H1 (cell line): ENCODE results near the gene CASKIN2. TPM values are rescaled to one million over a fixed set of nuclear protein-coding genes. Genes with fewer than 3 reads are reported as not detected.

ENCODE experiments used
- CTCF ChIA-PET: fragments of 300-600 bp; sonication (Branson Sonifier 250); formaldehyde crosslinking; loops from one replicate; lab custom pipeline; 2021; ENCODE audit not compliant: partially characterized antibody; lab: Charles Lee
- POLR2A ChIA-PET: fragments of 300-600 bp; sonication (Branson Sonifier 250); formaldehyde crosslinking; loops from one replicate; lab custom pipeline; 2021; ENCODE audit warnings: inconsistent platforms; ENCODE audit not compliant: partially characterized antibody; lab: Charles Lee
- DNase-seq, 2 experiments: peaks; one replicate each; pipeline versions ENCODE4 v3.0.0 to v3.0.0-alpha.2; 2010 to 2022; ENCODE audit warnings: low spot score in 2 of 2, low read depth in 1 of 2, mixed read lengths in 1 of 2
- FAIRE-seq: peaks from 2 replicates; lab custom pipeline; 2011; peaks lifted over from hg19 to GRCh38; lab: Jason Lieb, UNC
- H2AFZ ChIP-seq: 2 replicates; pipeline ENCODE4 v1.8.1; 2012; ENCODE audit warnings: low read length, inconsistent platforms
- H2AK5ac ChIP-seq: 2 replicates; pipeline ENCODE4 v1.6.1; 2013; ENCODE audit warnings: low read depth, low read length
- H2BK120ac ChIP-seq: replicated peaks from 2 replicates; pipeline ENCODE3; 2013; ENCODE audit warnings: low read depth, low read length, inconsistent platforms
- H2BK12ac ChIP-seq: 2 replicates; pipeline ENCODE4 v1.6.1; 2013; ENCODE audit warnings: low read depth, low read length
- H2BK15ac ChIP-seq: 2 replicates; pipeline ENCODE4 v1.6.1; 2013; ENCODE audit warnings: low read length
- H2BK20ac ChIP-seq: 2 replicates; pipeline ENCODE4 v1.6.1; 2013; ENCODE audit warnings: low read length
- H2BK5ac ChIP-seq: 2 replicates; pipeline ENCODE4 v1.6.1; 2013; ENCODE audit warnings: low read depth, low read length
- H3K14ac ChIP-seq: 2 replicates; pipeline ENCODE4 v1.6.1; 2013; ENCODE audit warnings: inconsistent platforms; ENCODE audit not compliant: insufficient read length
- H3K18ac ChIP-seq: 2 replicates; pipeline ENCODE4 v1.6.1; 2013; ENCODE audit warnings: low read length; ENCODE audit errors: extremely low read depth
- H3K23ac ChIP-seq: 2 replicates; pipeline ENCODE4 v1.6.1; 2013; ENCODE audit warnings: inconsistent platforms; ENCODE audit not compliant: insufficient read length
- H3K23me2 ChIP-seq: 2 replicates; pipeline ENCODE4 v1.6.1; 2013; ENCODE audit warnings: low read depth, low read length
- H3K27ac ChIP-seq: 2 replicates; pipeline ENCODE4 v1.6.1; 2011; ENCODE audit warnings: low read depth, low read length, inconsistent platforms
- H3K27me3 ChIP-seq, 4 experiments: replicated peaks in 1 of 4; 1 replicate in 1 of 4; 2 replicates in 3 of 4; pipeline versions ENCODE4 v1.6.1 to v1.8.1; 2011 to 2013; ENCODE audit warnings: low read length in 3 of 4, mild to moderate bottlenecking in 3 of 4, inconsistent platforms in 2 of 4, mixed read lengths in 2 of 4, moderate library complexity in 1 of 4; ENCODE audit not compliant: control insufficient read depth in 3 of 4, insufficient read depth in 3 of 4; ENCODE audit errors: extremely low read depth in 1 of 4
- H3K36me3 ChIP-seq, 4 experiments: 2 replicates each; pipeline versions ENCODE4 v1.6.1 to v1.8.1; 2011 to 2013; ENCODE audit warnings: mild to moderate bottlenecking in 4 of 4, low read length in 3 of 4, moderate library complexity in 2 of 4, control low read depth in 1 of 4, inconsistent platforms in 1 of 4; ENCODE audit not compliant: insufficient read depth in 4 of 4, control insufficient read depth in 2 of 4
- H3K4ac ChIP-seq: replicated peaks from 2 replicates; pipeline ENCODE3; 2013; ENCODE audit warnings: low read length, low read depth, mixed read lengths, inconsistent platforms; ENCODE audit not compliant: insufficient read length
- H3K4me1 ChIP-seq, 4 experiments: replicated peaks in 1 of 4; 1 replicate in 1 of 4; 2 replicates in 3 of 4; pipeline versions ENCODE4 v1.6.1 to v1.8.1; 2011 to 2013; ENCODE audit warnings: low read length in 3 of 4, inconsistent platforms in 2 of 4, mixed read lengths in 1 of 4; ENCODE audit not compliant: insufficient read depth in 4 of 4, control insufficient read depth in 3 of 4
- H3K4me2 ChIP-seq, 2 experiments: 2 replicates each; pipeline versions ENCODE4 v1.6.1 to v1.8.1; 2011 to 2013; ENCODE audit warnings: low read depth in 2 of 2, low read length in 2 of 2, control low read depth in 1 of 2, inconsistent platforms in 1 of 2, mild to moderate bottlenecking in 1 of 2; ENCODE audit not compliant: insufficient read depth in 1 of 2
- H3K4me3 ChIP-seq, 4 experiments: fragments of 200-600, 300-600 bp in 1 of 4; sonication (generic), shearing (Covaris generic), sonication (Bioruptor Twin) in 1 of 4; 2 replicates each; pipeline versions ENCODE4 v1.5.1 to v1.8.1; 2011 to 2016; ENCODE audit warnings: low read length in 4 of 4, low read depth in 3 of 4, control low read depth in 2 of 4, inconsistent platforms in 2 of 4, mild to moderate bottlenecking in 2 of 4, mixed read lengths in 1 of 4, moderate library complexity in 1 of 4; ENCODE audit not compliant: insufficient read depth in 2 of 4; ENCODE audit errors: extremely low read depth in 1 of 4
- H3K56ac ChIP-seq: replicated peaks from 2 replicates; pipeline ENCODE3; 2013; ENCODE audit warnings: low read depth, mild to moderate bottlenecking, mixed read lengths, low read length, inconsistent platforms; ENCODE audit not compliant: insufficient read length
- H3K79me1 ChIP-seq: 2 replicates; pipeline ENCODE4 v1.6.1; 2013; ENCODE audit warnings: low read depth, low read length, control low read depth
- H3K79me2 ChIP-seq, 2 experiments: 2 replicates each; pipeline versions ENCODE4 v1.6.1 to v1.8.1; 2012 to 2013; ENCODE audit warnings: low read length in 2 of 2, mild to moderate bottlenecking in 2 of 2, inconsistent platforms in 1 of 2; ENCODE audit not compliant: insufficient read depth in 2 of 2, control insufficient read depth in 1 of 2
- H3K9ac ChIP-seq, 4 experiments: replicated peaks in 1 of 4; 1 replicate in 1 of 4; 2 replicates in 3 of 4; pipeline versions ENCODE4 v1.6.1 to v1.8.1; 2011 to 2013; ENCODE audit warnings: low read depth in 3 of 4, low read length in 3 of 4, control low read depth in 2 of 4, mild to moderate bottlenecking in 2 of 4, moderate library complexity in 2 of 4, inconsistent platforms in 1 of 4; ENCODE audit errors: extremely low read depth in 1 of 4
- H3K9me3 ChIP-seq, 2 experiments: 2 replicates each; pipeline versions ENCODE4 v1.6.1 to v1.8.1; 2012 to 2013; ENCODE audit warnings: mild to moderate bottlenecking in 2 of 2, moderate library complexity in 2 of 2, control low read depth in 1 of 2, inconsistent platforms in 1 of 2, low read depth in 1 of 2, low read length in 1 of 2, mixed read lengths in 1 of 2; ENCODE audit not compliant: insufficient read depth in 2 of 2
- H4K20me1 ChIP-seq, 2 experiments: replicated peaks in 1 of 2; 2 replicates each; pipeline versions ENCODE3 to v1.8.1; 2011 to 2013; ENCODE audit warnings: inconsistent platforms in 2 of 2, low read length in 2 of 2, mild to moderate bottlenecking in 1 of 2; ENCODE audit not compliant: insufficient read depth in 2 of 2, control insufficient read depth in 1 of 2
- H4K5ac ChIP-seq: 2 replicates; pipeline ENCODE4 v1.6.1; 2013; ENCODE audit warnings: low read length, low read depth, mixed read lengths, inconsistent platforms; ENCODE audit not compliant: insufficient read length
- H4K8ac ChIP-seq: 2 replicates; pipeline ENCODE4 v1.8.0; 2013; ENCODE audit warnings: mild to moderate bottlenecking, moderate library complexity, low read length, inconsistent platforms; ENCODE audit not compliant: insufficient read depth; ENCODE audit errors: extremely low read depth
- H4K91ac ChIP-seq: replicated peaks from 2 replicates; pipeline ENCODE3; 2013; ENCODE audit warnings: low read length, mixed read lengths, inconsistent platforms; ENCODE audit not compliant: insufficient read length
- ATF2 ChIP-seq: IDR thresholded peaks from 2 replicates; pipeline ENCODE4 v1.6.1; 2012; ENCODE audit warnings: low read length, inconsistent platforms
- CBX5 ChIP-seq: fragments of 300-800, 300-1000 bp; sonication (generic); IDR thresholded peaks from 2 replicates; pipeline ENCODE4 v1.7.1; 2016; ENCODE audit warnings: antibody characterized with exemption, low read length, low read depth
- E2F6 ChIP-seq: IDR thresholded peaks from 2 replicates; pipeline ENCODE4 v1.6.1; 2012; ENCODE audit warnings: inconsistent platforms
- GABPA ChIP-seq: IDR thresholded peaks from 2 replicates; pipeline ENCODE4 v1.6.1; 2011; ENCODE audit warnings: mild to moderate bottlenecking, low read length, moderate library complexity, borderline replicate concordance; ENCODE audit not compliant: insufficient read depth
- JUND ChIP-seq: IDR thresholded peaks from 2 replicates; pipeline ENCODE4 v1.6.1; 2011; ENCODE audit warnings: mild to moderate bottlenecking, improper control_type of control experiment, low read length
- KDM1A ChIP-seq: fragments of 200-600, 300-600 bp; sonication (generic); IDR thresholded peaks from 2 replicates; pipeline ENCODE4 v1.7.1; 2016; ENCODE audit warnings: mild to moderate bottlenecking, low read length, borderline replicate concordance
- POLR2AphosphoS5 ChIP-seq: IDR thresholded peaks from 2 replicates; pipeline ENCODE4 v1.6.1; 2011; ENCODE audit warnings: low read depth, low read length
- SIN3A ChIP-seq, 2 experiments: IDR thresholded peaks in 1 of 2; conservative IDR thresholded peaks in 1 of 2; 2 replicates each; pipeline ENCODE4 v1.6.1; 2011 to 2012; ENCODE audit warnings: low read length in 2 of 2, improper control_type of control experiment in 1 of 2, low read depth in 1 of 2, mild to moderate bottlenecking in 1 of 2
- TBP ChIP-seq: IDR thresholded peaks from 2 replicates; pipeline ENCODE4 v1.6.1; 2011; ENCODE audit warnings: low read depth, low read length, improper control_type of control experiment
- USF2 ChIP-seq: IDR thresholded peaks from 2 replicates; pipeline ENCODE4 v1.6.1; 2011; ENCODE audit warnings: low read length, improper control_type of control experiment
- WGBS, 2 experiments: shearing (Covaris generic) in 1 of 2; methylation state at CpG; one replicate each; pipeline versions ENCODE4 v1.1.6 to v1.1.7; 2013 to 2015; ENCODE audit warnings: low lambda C conversion rate in 2 of 2, mixed read lengths in 2 of 2, inconsistent platforms in 1 of 2, low coverage in 1 of 2, missing lambda C conversion rate in 1 of 2; ENCODE audit not compliant: insufficient replicate concordance in 2 of 2, insufficient coverage in 1 of 2, insufficient read length in 1 of 2; ENCODE audit errors: extremely low coverage in 1 of 2, missing lambda C conversion rate in 1 of 2; 5-methylcytosine and 5-hydroxymethylcytosine counted together
- polyA plus RNA-seq, 7 experiments: library from polyadenylated mRNA; depleted of rRNA in 3 of 7; stranded (reverse) in 5 of 7; unstranded in 2 of 7; fragments of >200 nt in 5 of 7; fragments of 200-250 nt in 2 of 7; gene quantifications; 1 replicate in 5 of 7; 2 replicates in 1 of 7; 4 replicates in 1 of 7; pipeline versions ENCODE4 v1.2.1 to v1.2.3, GENCODE V29; 2011 to 2013; ENCODE audit warnings: missing spikeins in 2 of 7, mixed read lengths in 2 of 7
- total RNA-seq: library from RNA; stranded (reverse); fragmentation: NEBNext Ultra II Directional; extraction: Animal tissue kit (Norgen Biotek cat#: 25700); gene quantifications from 2 replicates; pipeline ENCODE4 v1.2.1, GENCODE V29; 2021

CASKIN2 gene
- total and polyA plus RNA-seq, 2 of the 8 experiments (the other 6 are each of a cell fraction or from before 2014, with no cell fraction given), result 6.7 to 32.3 TPM

DNA sequence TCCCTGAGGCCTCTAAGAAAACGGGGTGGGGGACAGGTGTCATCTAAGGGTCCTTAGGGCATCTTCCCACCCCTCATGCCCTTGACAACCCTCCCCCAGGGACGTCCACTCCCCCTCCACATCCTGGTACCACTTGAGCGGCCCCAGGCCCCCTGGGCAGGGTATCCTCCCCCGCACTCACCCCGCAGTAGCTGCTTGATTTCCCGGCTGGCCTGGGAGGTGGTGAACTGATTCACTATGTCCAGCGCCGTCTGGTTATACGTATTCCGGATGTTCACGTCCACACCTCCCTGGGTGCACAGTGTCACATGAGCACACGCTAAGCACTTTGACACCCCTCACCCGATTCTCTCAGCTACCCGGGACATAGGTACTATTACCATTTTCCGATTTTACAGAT lies 9.7 kb downstream of the CASKIN2 start:
- no peak overlapping the region for H3K56ac ChIP-seq
- POLR2A ChIA-PET, result interaction anchor here (1.2 to 1.7 kb wide), 3 partner anchors 8 to 9 kb away, joined by 3 to 7 read pairs (median 5); no protein-coding TSS in a partner anchor
- no peak for DNase-seq
- no peak overlapping the region for H3K4ac ChIP-seq
- WGBS, 2 experiments, result 99% methylated on average over 13 of the region's 15 CpGs; no CpG with 5 or more reads in 1 of the 2 experiments
- H2AK5ac ChIP-seq, result no peak overlapping the region
- CTCF ChIA-PET, result interaction anchor here (0.9 to 8.2 kb wide), 20 partner anchors 8 to 240 kb away, joined by 3 to 67 read pairs (median 6); partner anchors contain the start of genes TMEM94 and TSEN54
- peaks cover 0 to 2% (median 0%) of the 10 kb centered on the region in 4 experiments; a peak in 1 of 7 replicates for H3K4me1 ChIP-seq
- no peaks in the 10 kb centered on the region for H3K27me3 ChIP-seq
- no peak overlapping the region for H3K4me3 ChIP-seq
- H4K20me1 ChIP-seq, result peaks cover 2 to 20% of the 10 kb centered on the region in 2 experiments
- H3K4me2 ChIP-seq, result no peak overlapping the region
- H3K23ac ChIP-seq, result no peak overlapping the region
- no peak overlapping the region for H2AFZ ChIP-seq
- no peak overlapping the region for H2BK12ac ChIP-seq
- H4K91ac ChIP-seq, result no peak overlapping the region
- H4K8ac ChIP-seq, result no peak overlapping the region
- H3K79me2 ChIP-seq, result no peaks in the 10 kb centered on the region
- H3K79me1 ChIP-seq, result no peaks in the 10 kb centered on the region
- H3K27ac ChIP-seq, result no peak overlapping the region
- no peaks in the 10 kb centered on the region for H3K23me2 ChIP-seq
- TF ChIP-seq ATF2, result no peak
- no peak for TF ChIP-seq POLR2AphosphoS5
- no peak for TF ChIP-seq CBX5
- TF ChIP-seq GABPA, result no peak
- TF ChIP-seq SIN3A (conservative IDR thresholded peaks at IDR 0.05 in 1 of 2, IDR thresholded peaks at IDR 0.05 in 1 of 2; ENCODE audit: low read depth in 1 of 2, low read length in 2 of 2), result no peak
- no peak for TF ChIP-seq JUND
- no peak for TF ChIP-seq TBP
- no peak for TF ChIP-seq E2F6
- no peak for TF ChIP-seq USF2
- TF ChIP-seq KDM1A, result no peak
- TF ChIP-seq, all 59 proteins: peak for 0
- no peak overlapping the region for H3K14ac ChIP-seq
- H2BK15ac ChIP-seq, result no peak overlapping the region
- H3K36me3 ChIP-seq, result peaks cover 2 to 14% (median 9%) of the 10 kb centered on the region in 4 experiments; a peak in 4 of 8 replicates
- no peak overlapping the region for H2BK20ac ChIP-seq
- no peak for FAIRE-seq
- H2BK120ac ChIP-seq, result no peak overlapping the region
- H3K9me3 ChIP-seq, result no peaks in the 10 kb centered on the region
- no peak overlapping the region for H2BK5ac ChIP-seq
- no peak overlapping the region for H3K18ac ChIP-seq
- H4K5ac ChIP-seq, result no peak overlapping the region
- no peak overlapping the region for H3K9ac ChIP-seq
